NCI-H2171 (cell line): ENCODE data around the gene SLC39A13.
A peak's percentile ranks its signal among the peaks of the same experiment; 100 is the strongest.

ENCODE experiments used
- DNase-seq: peaks from one replicate; lab custom pipeline; 2025; lab: John Stamatoyannopoulos, UW

The SLC39A13 gene

DNA sequence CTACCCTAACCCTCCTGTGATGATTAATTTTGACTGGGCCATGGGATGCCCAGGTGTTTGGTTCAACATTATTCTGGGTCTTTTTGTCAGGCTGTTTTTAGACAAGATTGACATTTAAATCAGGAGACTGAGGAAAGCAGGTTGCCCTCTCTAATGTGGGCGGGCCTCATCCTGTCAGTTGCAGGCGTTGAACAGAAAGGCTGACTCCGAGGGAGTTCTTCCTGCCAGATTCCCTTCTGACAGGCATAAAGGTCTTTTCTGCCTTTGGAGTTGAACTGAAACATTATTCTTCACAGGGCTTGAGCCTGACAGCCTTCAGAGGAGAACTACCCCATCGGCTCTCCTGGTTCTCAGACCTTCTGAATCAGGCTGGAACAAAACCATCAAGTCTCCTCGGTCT lies 22.1 kb downstream of the SLC39A13 start:
- DNase-seq: no peak

DNA sequence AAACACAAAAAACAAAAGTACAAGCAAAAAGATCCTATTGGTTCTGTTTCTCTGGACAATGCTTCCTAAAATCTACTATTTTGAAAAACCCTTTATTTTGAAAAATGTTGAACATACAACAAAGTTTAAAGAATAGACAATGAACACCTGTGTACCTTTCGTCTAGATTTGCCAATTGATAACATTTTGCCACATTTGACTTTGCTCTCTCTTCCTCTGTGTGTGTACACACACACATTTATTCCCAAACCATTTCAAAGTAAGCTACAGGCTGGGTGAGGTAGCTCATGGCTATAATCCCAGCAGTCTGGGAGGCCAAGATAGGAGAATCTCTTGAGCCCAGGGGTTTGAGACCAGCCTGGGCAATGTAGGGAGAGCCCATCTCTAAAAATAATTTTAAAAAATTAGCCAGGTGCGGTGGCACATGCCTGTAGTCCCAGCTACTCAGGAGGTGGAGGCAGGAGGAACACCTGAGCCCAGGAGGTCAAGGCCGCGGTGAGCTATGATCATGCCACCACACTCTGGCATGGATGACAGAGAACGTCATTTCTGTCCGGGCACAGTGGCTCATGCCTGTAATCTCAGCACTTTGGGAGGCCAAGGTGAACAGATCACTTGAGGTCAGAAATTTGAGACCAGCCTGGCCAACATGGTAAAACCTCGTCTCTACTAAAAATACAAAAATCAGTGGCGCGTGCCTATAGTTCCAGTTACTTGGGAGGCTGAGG lies 23.1 kb downstream of the SLC39A13 start:
- no peak for DNase-seq

DNA sequence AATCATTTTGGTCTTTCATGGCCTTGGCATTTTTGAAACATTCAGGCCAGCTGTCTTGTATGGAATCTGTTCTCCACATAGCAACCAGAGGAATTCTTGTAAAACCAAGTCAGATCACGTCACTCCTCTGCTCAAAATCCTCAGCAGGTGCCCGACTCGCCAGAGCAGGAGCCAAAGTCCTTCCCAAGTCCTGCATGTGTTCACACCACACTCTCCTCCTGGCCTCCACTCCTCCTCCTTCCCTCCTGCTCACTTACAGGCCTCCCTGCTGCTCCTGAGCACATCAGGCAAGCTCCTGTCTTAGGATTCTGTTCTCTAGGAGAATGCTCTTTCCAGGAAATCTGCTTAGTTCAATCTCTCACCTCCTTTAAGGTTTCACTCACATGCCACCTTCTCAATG lies 24.8 kb downstream of the SLC39A13 start:
- no peak for DNase-seq

DNA sequence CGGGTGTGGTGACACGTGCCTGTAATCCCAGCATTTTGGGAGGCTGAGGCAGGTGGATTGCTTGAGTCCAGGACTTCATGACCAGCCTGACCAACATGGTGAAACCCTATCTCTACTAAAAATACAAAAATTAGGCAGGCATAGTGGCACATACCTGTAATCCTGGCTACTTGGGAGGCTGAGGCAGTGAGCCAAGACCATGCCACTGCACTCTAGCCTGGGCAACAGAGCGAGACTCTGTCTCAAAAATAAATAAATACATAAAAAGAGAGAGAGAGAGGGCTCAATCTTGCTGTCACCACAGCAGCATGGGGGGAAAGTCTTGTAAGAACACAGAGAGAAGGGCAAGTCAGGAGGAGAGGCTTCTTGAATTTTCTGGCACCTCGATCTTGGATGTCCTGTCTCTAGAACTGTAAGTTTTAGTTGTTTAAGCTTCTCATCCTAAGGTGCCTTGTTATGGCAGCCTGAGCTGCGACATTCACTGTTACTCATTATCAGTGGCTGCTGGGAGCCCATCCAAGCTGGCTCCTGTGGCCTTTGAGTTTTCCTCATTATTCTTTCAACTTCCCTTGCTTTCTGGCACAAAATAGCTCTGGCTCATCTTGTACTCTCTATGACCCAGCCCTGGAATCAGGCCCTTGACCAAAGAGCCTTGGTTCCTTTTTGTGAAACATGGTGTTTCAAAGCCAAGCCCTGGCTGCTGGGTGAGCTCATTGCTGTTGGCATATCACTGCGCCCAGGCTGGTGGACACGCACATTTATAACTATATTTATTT lies 25.8 kb downstream of the SLC39A13 start:
- no peak for DNase-seq

DNA sequence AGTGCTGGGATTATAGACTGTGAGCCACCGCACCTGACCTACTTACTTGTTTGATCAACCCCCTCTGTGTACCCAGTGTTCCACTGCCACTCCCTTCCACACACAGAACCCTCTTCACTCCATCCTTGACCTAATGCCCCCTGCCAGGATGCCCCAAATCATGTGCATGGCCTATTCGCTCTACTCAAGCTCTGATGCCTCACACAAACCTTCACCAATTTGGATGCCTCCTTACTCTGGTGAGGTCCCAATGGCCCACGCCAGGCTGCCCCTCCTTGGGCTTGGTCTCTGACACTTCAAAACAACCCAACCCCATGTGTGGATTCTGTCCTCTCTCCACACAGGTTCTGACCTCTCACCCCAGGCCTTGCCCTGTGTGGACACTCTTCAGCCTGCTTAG lies 27.3 kb downstream of the SLC39A13 start:
- DNase-seq: no peak

DNA sequence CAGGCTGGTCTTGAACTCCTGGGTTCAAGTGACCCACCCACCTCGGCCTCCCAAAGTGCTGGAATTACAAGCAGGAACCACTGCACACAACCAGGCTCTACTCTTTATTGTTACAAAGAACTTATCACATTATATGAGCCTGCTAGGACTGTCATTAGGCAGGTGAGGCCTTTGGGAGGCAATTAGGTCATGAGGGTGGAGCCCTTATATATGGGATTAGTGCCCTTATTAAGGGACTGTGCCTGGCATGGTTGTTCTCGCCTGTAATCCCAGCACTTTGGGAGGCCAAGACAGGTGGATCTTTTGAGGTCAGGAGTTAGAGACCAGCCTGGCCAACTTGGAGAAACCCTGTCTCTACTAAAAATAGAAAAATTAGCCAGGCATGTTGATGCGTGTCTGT lies 28.3 kb downstream of the SLC39A13 start:
- no peak for DNase-seq

DNA sequence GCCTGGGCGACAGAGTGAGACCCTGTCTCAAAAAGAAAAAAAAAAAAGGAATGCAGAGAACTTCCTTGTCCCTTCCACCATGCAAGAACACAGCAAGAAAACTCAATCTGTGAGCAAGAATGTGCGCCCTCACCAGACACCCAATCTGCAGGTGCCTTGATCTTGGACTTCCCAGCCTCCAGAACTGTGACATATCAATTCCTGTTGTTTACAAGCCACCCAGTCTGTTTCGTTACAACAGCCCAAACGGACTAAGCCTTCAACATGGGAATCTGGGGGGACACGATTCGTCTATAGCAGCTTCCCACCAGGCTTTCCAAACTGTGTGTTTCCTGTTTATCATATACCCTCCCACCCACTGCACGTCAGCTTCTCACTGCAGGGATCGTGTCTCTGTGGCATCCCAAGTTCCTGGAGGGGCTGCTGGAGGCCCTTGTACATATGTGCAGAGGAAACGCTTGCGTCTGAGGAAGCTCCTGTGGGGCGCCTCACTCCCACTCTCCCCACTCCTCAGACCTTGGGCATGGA lies 28.9 kb downstream of the SLC39A13 start:
- no peak for DNase-seq

DNA sequence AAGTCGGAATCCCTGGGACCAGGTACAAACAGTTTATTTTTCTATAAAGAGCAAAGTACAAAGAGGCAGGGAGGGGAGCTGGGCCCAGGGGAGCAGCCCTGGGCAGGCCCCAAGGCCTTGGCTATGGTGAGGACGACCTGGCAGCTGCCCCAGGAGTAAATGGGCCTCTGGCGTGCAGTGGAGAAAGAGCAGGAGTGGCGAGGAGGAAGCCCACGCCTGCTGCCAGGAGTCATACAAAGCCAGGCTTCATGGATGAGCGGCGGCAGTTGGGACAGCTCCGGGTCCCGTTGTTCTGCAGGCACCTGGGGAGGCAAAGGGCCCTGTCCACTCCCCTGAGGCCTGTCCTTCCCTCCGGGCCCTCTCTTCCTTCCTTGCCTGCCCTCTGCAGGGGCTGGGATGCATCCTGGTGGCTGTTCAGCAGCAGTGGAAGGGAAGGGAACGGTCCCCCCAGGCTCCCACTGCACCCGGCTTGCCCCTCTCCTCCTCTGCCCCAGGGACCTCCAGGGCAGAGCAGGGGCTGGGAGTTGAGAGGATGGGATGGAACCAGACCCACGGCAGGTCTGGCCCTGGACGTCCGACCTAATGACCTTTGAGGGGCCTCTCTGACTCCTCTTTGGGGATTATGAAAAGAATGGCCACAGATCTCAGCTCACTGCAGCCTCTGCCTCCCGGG lies 29.5 kb downstream of the SLC39A13 start:
- no peak for DNase-seq

DNA sequence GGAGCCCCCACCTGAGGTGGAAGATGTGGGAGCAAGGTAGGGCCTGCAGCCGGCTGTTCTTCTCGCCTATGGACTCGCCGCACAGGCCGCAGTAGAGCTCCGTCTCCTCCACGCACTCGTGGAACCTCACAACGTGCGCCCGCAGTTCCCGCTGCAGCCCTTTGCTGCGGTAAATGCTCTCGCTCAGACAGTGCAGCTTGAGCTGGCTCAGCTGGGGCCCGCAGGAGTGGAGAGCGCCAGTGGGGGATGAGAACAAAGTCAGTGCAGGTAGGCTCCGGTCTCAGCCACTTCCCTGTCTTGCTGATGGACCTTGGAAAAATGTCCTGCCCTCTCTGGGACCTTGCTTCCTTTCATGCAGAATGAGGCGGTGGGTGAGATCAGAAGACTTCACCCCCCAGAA lies 30.3 kb downstream of the SLC39A13 start:
- DNase-seq: no peak

DNA sequence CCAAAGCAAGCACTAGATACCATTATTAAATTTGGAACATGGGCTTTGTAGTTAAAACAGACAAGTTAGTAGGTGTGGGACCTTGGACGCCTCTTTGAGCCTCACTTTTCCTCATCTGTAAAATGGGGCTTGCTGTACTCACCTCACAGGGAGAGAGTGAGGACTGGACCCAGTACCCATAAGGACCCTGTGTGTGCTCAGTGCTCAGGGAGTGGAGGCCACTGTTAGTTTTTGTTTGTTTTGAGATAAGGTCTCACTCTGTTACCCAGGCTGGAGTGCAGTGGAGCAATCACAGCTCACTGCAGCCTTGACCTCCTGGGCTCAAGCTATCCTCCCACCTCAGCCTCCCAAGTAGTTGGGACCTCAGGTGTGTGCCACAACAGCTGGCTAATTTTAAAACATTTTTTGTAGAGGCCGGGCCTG lies 31.7 kb downstream of the SLC39A13 start:
- no peak for DNase-seq

DNA sequence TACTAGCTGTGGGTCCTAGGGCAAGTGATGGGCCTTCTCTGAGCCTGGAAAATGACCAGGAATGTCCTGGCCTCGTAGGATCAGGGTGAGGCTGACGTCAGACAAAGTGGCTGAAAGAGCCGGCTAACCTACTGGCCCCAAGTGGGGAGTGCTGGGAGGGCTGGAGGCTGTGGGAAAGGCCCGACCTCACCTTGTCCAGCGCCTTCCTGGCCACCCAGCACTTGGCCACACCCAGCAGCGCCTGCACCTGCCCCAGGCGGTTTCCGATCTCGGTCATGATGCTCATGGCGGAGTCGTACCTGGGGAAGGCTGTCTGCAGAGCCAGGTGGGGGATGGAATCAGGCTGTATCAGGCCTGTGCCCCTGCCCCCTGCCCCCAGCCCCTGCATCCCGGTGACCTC lies 33.0 kb downstream of the SLC39A13 start:
- no peak for DNase-seq

DNA sequence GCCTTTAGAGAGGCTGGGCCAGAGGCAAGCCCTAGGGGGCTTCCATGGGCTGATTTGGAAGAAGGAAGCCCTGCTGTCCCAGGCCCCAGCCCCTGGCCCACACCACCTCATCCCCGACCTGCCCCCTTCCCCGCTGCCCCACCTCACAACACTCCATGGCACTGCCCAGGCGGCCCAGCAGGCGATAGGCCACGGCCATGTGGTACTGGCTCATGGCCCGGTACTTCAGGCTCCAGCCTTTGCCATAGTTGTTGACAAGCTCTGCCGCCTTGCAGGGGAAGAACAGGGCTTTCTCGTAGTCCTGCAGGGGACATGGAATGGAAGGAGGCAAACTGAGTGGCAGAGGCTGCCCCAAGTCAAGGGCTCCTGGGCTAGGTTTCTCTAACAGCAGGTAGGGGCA lies 34.1 kb downstream of the SLC39A13 start:
- no peak for DNase-seq

DNA sequence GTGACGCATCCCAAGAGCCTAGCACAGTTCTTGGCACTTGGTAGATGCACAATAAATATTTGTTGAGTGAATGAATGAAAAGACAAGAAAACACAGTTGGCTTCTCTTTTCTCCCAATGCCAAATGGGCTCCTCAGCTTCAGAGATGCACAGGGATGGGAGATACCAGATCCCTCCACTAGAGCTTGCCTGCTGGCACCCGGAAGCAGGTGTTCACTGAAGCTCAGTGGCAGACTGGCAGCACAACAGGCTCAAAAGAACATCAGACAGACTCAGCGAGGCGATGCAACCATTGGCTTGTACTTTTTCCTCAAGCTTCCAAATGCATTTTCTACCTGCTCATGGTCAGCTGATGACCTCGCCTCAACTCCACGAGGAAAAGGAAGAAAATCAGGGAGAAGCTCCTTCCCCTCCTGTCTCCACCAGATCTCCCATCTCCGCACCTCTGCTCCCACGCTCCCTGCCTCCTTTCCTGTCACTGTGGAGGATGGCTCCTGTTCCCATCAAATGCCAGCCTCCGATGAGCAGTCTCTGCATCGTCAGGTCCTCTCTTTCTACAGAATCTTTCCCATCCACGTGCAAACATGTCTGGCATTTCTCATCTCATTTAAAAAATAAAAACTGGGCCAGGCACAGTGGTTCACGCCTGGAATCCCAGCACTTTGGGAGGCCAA lies 34.8 kb downstream of the SLC39A13 start:
- peak; percentile 44 for DNase-seq

DNA sequence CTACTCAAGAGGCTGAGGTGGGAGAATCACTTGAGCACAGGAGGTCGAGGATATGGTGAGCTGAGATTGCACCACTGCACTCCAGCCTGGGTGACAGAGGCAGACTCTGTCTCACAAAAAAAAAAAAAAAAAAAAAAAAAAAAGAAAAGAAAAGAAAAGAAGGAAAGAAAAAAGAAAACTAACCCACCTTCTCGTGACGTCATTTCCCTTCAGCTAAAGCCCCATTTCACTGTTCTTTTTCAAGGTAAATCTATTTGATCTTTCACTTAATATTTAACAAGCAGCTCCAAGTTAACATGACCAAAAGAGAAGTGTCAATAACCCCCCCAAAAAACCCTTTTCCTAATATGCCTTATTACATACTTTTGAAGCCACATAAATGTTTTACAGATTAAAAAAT lies 35.4 kb downstream of the SLC39A13 start:
- no peak for DNase-seq

DNA sequence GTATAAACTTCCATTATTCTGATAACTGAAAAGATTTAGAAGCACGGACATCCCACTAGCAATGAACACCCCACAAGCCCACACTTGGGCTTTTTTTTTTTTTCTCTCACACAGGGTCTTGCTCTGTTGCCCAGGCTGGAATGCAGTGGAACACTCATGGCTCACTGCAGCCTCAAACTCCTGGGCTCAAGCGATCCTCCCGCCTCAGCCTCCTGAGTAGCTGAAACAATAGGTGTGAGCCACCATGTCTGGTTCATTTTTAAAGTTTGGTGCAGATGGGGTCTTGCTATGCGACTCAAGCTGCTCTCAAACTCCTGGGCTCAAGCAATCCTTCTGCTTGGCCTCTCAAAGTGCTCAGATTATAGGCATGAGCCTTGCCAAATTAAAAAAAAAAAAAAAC lies 37.5 kb downstream of the SLC39A13 start:
- DNase-seq: no peak

DNA sequence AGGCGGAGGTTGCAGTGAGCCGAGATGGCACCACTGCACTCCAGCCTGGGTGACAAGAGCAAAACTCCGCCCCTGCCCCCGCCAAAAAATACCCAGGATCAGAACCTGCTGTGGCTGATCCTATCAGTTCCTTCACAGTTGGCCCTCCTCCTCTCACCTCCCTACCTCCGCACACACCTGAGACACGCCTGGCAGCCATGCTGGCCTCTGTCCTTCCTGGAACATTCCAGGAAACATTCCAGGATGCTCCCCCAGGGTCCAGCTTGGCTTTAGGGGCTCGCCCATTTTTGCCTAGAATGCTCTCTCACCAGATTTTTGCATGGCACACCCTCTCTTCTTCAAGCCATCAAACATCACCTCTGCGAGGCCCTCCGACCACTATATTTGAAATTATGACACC lies 38.4 kb downstream of the SLC39A13 start:
- DNase-seq: no peak

DNA sequence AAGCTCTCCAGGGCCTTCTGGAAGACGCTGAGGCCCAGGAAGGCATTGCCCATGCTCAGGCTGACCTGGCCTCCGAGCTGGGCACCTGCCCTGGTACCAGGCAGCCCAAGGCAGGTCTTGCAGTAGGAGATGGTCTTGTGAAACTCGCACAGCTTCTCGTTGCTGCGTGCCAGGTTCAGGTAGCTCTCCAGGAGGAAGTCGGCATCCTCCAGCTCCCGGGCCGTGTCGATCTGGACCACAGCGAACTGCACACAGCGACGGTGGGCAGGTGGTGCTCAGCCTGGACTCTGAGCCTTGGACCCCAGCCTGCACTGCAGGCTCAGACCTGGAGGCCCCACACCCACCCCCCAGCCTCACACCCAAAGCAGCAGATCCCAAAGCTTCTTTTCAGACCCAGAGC lies 39.5 kb downstream of the SLC39A13 start:
- no peak for DNase-seq

DNA sequence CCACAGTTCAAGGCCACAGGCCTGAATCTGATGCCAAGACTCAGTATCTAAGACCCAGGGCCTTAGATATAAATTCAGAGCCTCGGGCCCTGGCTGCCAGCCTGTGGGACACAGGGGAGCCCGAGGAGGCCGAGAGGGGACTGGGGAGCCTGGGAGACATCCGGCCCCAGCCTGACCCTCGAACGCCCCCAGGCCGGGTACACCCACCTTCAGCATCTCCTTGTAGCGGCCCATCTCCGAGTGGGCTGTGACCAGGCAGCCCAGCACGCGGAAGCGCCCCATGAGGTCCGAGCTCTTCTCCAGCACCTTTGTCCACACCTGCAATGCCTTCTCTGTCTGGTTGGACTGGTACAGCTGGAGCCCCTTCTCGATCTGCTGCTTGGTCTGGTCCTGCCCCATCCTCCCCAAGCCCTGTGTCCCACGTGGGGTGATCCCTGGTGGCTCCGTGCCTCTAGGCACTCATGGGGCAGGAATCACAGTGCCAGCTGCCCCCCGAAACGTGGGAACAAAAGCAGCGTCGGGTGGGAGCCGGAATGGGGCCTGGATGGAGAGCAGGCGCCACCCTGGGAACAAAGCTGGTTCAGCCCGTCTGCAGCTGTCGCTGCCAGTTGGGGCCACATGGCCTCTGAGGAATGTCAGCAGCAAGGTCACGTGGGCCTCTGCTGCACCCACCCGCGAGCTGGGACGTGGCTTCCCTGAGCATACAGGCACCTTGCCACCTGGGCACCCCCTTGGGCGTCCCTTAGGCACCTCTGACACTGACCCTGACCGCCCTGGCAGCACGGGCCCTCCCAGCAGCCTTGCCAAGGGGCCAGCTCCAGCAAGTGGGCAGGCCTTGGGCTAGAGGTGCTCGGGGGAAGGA lies 40.4 kb downstream of the SLC39A13 start, which contains the start of gene RAPSN:
RAPSN (minus strand) TSS at position 571 of the 862 bp plus-strand sequence; CDS start at position 399, 172 bp downstream.
- DNase-seq: no peak

DNA sequence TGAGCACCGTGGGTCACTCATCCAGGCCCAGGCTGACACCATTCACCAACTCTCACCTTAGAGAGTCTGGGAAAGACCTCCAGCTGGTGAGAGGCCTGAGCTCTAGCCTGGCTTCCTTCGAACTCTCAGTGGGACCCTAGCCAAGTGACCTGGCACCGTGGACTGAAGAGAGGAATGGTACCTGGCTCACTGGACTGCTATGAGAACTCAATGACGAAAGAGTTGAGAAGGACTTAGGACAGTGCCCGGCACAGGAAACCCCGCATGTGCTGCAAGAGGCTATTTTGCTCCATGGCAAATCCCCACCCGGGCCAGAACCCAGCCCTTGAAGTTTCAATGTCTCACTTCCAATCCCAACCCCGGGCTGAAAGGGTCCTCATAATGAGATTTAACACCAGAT lies 41.2 kb downstream of the SLC39A13 start:
- DNase-seq: no peak

DNA sequence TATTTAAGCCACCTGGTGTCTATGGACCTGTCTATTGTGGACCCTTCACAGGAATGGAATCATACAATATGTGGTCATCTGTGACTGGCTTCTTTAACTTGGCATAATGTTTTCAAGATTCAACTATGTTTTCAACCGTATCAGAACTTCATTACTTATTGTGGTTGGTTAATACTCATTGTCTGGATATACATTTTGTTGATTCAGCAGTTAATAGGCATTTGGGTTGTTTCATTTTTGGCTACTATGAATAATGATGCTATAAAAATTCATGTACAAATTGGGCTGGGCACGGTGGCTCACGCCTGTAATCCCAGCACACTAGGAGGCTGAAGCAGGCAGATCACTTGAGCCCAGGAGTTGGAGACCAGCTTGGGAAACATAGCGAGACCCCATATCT lies 43.0 kb downstream of the SLC39A13 start:
- no peak for DNase-seq

DNA sequence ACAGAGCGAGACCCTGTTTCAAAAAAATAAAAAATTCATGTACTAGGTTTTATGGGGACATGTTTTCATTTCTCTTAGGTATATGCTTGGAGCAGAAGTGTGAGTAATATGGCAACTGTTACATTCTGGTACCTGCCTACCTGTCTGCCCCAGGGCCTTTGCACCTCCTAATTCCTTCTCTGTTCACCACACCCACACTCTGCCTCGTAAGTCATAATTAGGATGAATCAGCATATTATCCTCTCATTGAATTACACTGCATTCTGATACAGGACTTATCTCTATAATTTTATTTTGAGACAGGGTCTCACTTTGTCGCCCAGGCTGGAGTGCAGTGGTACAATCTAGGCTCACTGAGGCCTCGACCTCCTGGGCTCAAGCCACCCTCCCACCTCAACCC lies 43.6 kb downstream of the SLC39A13 start:
- no peak for DNase-seq
